Fibroblast of gingiva (primary cell): Measurements from ENCODE around the gene CACNA2D1.

ENCODE experiments used
- DNase-seq: peaks from one replicate; pipeline ENCODE4 v3.0.0-alpha.2; 2011; ENCODE audit warnings: low read depth

CACNA2D1 gene

DNA sequence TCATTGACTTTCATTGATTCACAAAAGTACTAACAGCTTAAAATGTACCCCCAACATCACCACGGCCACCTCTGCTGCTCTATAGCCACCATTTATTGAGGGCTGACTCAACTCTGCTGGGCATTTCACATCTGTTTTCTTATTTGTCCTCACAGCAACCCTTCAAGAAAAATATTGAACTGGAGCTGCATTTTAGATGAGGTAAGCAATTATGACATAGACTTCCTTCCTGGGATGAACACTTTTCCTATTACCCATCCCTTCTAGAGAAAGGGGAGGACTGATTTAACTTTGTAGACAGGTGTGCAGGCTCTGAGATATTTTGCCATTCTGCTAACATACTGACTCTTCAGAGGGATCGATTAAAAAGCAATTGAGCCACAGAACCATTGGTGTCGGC is 217.4 kb downstream of the CACNA2D1 start:
- no peak for DNase-seq

- no peak for DNase-seq
Measured at GRCh38 chr7:82224529-82224928, 219.0 kb downstream of the CACNA2D1 start.

DNA sequence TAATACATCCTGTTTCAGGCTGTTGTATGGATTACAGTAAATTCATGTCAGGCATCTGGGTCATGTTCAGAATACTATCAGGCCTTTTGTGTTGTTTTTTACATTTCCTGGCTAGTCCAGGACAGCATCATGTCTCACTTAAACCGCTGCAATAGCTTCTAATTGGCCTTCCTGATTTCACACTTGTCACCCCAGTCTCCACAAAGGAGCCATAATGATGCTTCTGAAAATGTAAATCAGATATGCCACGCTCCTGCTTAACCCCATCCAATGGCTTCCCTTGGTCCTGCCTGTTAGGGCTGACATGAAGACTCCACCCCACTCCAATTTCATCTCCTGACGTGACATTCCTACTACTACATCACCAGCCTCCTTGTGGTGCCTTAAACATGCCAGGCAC is 220.0 kb downstream of the CACNA2D1 start:
- DNase-seq = no peak

- peak; percentile 7 for DNase-seq
Measured at GRCh38 chr7:82221152-82221674, 222.4 kb downstream of the CACNA2D1 start.

DNA sequence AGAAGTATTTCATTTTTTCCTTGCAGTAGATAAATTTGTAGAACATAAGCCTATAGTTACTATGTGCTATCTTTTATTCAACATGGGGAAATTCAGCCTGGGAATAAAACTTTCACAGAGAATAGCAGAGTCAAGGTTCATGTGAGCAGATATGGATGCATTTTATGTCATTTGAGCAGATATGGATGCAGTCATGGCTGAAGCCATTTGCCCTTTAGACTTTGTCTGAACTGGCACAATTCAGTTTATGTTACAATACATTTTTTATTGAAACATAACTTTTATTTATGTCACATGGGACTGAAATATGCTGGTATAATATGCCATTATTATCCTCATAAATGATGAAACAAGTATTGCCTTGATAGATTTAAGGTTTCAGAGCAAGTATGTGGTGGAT is 231.1 kb downstream of the CACNA2D1 start:
- DNase-seq = no peak

GRCh38 chr7:82211333-82211732 is 232.2 kb downstream of the CACNA2D1 start:
- no peak for DNase-seq

DNA sequence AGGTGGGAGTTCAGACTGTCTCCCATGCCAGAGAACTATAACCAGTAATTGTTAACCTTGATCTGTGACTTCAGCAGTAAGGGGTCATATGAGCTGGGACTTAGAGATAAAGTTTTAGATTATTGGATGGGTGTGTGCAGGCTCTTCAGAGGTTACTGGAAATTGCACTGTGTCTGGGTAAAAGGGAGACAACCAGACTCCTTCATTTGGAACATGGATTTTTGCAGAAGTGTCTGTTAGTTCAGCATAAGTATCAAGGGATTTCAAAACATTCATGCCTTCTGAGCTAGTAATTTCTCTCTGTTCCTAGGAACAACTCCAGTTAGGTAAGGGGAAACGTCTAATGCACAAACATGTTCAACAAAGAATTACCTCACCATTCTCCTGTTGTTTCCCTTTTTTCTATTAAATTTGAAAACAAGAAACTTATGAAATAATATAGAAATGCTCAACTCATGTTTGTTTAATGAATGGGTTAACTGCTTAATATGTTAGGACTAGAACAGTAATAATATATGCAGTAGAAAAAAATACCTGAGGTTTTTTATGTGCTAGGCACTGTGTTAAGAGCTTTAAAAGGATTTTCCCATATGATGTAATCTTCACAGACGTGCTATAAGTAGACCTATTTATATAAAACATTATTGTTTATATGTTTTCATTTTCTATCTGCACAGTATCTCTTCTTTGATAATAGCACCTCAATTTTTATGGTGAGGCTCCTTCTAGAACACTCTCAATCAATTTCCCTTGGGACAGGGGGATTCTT is 233.0 kb downstream of the CACNA2D1 start:
- peak; percentile 40 for DNase-seq

DNA sequence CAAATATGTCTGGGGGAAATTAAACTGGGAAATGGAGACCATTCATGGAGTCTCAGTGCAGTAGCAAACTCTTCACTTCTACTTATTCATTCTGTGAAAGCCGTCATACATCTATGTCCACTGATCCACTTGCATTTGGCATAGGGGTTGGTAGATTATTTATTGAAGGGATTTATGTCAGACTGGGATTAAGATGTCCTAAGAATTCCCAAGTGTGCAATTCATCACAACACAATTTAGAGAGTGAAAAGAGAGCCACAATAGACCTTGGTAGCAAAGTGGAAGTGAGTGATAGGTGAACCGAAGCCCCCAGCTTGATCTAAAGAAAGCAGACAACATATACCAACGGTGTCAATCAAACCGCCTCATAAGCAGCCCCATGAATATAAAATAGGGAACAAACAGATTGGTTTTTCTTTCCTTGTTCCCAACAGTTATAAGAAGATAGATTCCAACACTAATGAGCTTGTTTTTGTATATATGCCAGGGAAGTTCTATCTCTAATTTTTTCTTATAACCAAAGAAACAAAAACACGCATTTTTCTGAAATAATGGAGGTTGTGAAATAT is 234.3 kb downstream of the CACNA2D1 start:
- no peak for DNase-seq

- DNase-seq = peak; percentile 63
Measured at GRCh38 chr7:82204694-82205093, 238.9 kb downstream of the CACNA2D1 start.

DNA sequence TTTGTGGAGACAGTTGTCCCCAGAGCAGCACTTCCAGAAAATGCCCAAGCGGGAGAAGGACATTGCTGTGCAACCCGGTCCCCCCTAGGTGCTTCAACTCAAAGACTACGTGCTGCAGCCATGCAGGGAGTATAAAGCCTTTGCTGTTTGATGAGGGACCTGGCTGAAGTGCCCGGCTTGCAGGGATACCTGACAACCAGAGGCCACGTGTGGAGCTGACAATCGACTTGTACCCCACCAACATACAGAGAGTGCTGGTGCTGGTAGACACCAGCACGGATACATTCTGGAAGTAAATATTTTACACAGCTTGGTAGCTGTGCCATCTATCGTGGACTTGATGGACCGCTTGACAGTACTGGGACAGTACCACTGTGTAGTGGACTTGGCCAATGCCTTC is 240.6 kb downstream of the CACNA2D1 start:
- no peak for DNase-seq

DNA sequence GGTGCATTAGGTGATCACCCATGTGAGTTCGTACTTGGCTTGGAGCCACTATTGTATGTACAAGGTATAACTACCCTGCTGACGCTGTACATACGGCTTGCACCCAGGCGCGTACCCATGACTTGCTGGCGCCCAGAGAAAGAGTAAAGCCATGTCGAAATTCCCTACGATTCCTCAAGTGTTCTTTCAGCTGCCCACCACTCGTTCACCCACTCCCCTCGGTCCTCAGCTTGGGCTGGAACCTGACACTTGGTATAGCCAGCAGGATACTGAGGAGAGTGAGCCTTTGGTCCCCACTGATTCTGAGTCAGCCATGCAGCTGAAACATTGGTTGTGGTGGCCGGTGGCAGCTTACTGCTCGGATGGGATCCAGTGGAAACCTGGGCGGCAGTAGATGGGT is 241.5 kb downstream of the CACNA2D1 start:
- DNase-seq = no peak

DNA sequence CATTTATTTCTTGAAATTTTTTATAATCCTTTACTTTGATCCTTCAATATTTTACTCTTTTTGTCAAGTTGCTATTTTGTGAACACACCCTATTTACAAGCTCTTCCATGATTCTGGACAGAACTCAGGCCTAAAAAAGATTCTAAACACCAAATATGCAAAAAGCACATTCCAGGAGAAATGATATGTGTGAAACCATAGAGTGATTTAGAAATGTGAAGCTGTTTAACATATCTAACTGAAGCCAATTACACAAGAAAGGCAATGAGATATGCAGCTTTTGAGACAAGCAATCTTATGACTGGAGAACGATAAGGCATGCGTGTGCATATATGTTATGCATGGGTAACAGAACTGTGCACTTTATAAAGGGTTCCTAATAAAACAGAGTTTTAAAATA is 243.0 kb downstream of the CACNA2D1 start:
- no peak for DNase-seq

DNA sequence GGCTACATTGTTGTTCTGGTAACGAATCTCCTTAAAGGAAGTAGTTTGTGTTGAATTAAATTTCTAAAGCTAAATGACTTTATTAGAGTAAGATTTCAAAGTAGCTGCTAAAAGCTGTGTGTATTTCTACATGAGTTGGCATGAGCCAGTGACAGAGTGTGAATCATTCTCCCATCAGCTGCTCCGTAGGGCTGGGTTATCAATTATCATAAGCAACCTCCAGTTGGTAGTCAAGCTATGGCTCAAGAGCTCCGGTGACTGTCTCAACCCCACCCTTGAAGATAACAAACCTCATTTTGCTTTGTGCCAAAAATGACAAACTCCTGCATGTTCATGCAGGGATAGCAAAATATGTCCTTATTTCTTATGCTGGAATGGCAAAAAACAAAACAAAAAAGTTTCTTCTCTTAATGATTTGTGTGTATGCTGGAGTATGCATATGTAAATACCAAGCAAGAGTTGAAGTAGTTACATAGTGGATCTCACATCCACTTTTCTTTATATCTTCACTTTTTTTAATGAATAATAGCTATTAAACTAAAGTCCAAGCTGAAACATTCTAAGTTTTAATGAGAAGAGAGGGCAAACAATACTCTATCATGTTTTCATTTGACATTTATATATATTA is 249.4 kb downstream of the CACNA2D1 start:
- DNase-seq = peak; percentile 22

DNA sequence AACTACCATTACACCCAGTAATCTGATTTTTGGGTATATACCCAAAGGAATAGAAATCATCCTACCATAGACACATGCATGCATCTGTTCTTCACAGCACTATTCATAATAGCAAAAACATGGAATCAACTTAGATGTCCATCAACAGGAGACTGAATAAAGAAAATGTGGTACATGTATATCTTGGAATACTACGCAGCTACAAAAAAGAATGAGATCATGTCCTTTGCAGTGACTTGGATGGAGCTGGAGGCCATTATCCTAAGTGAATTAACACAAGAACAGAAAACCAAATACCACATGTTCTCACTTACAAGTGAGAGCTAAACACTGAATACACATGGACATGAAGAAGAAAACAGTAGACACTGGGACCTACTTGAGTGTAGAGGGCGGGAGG is 254.9 kb downstream of the CACNA2D1 start:
- no peak for DNase-seq

DNA sequence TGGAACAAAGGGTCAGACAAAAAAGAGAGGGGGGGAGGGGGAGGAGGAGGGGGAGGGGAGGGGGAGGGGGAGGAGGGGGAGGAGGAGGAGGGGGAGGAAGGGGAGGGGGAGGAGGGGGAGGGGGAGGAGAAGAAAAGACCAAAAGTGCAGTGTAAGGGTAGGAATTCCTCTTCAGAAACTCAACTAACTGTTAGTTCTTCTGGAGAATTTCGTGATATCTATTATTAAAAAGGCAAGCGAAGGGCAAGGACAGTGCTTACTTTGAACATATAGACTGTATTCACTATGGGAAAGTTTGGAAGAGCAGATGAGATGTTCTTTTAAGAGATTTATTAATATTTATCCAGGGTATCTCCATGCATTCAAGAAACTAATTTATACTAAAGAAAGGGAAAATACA is 258.1 kb downstream of the CACNA2D1 start:
- no peak for DNase-seq

- peak; percentile 33 for DNase-seq
Measured at GRCh38 chr7:82183634-82184033, 259.9 kb downstream of the CACNA2D1 start.

DNA sequence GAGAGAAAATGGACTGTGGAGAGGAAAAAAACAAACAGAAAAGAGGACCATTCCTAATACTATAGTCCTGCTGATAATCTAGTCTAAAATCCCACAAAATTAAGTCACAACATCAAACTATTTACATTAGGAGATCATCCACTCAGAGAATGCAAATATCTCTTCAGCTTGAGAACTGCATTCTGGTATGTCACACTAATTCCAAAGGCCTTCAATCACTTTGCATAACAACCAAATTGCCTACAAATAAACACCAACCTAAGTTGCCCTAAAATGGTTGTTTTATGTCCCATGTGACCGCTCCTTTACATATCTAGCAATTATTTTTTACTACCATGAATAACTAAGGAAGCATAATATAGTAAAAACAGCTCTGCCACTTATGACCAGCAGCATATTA is 264.3 kb downstream of the CACNA2D1 start:
- DNase-seq = no peak

DNA sequence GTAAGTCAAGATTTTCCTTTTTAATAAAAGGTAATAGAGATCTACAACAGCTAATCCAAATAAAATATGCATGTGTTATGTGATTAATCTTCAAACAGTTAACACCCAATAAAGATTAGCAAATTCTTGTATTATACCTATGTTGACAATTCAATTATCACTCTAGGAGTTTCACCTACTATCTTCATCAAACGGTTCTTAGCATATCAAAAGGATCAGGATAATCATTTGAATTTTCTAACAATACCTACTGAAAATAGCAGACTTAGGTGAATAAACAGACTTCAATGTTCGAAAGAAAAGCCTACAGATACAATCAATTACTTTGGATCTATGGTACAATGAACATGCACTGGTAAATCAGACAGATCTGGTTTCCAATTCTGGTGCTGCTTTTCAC is 268.3 kb downstream of the CACNA2D1 start:
- DNase-seq = no peak

DNA sequence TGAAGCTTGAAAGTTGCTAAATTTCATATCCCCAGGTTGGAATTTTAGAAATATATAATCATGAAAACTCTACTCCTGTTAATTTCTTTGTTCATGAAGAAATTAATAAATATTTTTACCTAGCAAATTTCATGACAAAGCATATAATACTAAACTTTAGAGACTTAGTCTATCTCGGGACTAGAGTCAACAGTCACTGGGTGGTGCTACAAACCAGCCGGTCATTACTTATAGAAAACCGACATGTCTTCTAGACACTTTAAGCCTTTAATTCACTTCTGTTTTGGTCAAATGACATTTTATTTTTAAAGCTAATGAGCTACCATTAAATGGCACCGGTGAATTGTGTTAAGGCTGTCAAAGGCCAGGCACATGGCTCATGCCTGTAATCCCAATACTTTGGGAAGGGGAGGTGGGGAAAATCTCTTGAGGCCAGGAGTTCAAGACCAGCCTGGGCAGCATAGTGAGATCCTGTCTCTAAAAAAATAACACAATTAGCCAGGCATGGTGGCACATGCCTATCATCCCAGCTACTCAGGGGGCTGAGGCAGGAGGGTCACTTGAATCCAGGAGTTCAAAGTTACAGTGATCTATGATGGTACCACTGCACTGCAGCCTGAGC is 270.1 kb downstream of the CACNA2D1 start:
- no peak for DNase-seq

GRCh38 chr7:82172881-82173280 is 270.7 kb downstream of the CACNA2D1 start:
- no peak for DNase-seq

DNA sequence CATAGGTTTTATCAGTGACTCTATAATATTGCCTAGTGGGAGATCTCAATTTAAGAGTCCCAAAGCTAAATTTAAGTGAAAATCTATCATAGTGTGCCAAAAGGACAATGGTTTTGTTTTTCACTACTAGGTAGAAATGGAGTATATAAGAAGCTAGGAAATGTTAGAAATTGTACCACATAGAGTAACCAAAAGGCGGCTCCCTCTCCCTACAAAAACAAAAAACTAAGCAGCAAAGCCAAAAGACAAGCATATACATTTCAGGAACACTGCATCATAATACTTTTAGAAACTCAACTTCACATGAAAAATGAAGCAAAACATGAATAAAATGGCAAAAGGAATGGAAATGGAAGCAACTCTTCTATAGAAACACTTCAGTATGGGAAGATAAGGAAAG is 271.6 kb downstream of the CACNA2D1 start:
- DNase-seq = no peak

- peak; percentile 37 for DNase-seq
Measured at GRCh38 chr7:82167558-82168314, 275.8 kb downstream of the CACNA2D1 start.
